A673 (cell line): ENCODE data around the gene IPCEF1.

Experiments used
- EZH2 ChIP-seq: fragments of 200-600 bp; sonication (generic); IDR thresholded peaks from 2 replicates; pipeline ENCODE4 v1.6.1; 2017; ENCODE audit warnings: borderline replicate concordance, low read depth, mild to moderate bottlenecking, mixed read lengths, antibody characterized with exemption, low read length; ENCODE audit not compliant: poor library complexity, severe bottlenecking
- TF ChIP-seq, protein P1 (sequence below): fragments of 300-800, 200-600 bp; sonication (generic); conservative IDR thresholded peaks from 2 replicates; pipeline ENCODE4 v1.5.1; 2017; ENCODE audit warnings: low read depth, mild to moderate bottlenecking, antibody characterized with exemption, low read length, moderate library complexity, mixed read lengths

- TF ChIP-seq, protein P1, sequence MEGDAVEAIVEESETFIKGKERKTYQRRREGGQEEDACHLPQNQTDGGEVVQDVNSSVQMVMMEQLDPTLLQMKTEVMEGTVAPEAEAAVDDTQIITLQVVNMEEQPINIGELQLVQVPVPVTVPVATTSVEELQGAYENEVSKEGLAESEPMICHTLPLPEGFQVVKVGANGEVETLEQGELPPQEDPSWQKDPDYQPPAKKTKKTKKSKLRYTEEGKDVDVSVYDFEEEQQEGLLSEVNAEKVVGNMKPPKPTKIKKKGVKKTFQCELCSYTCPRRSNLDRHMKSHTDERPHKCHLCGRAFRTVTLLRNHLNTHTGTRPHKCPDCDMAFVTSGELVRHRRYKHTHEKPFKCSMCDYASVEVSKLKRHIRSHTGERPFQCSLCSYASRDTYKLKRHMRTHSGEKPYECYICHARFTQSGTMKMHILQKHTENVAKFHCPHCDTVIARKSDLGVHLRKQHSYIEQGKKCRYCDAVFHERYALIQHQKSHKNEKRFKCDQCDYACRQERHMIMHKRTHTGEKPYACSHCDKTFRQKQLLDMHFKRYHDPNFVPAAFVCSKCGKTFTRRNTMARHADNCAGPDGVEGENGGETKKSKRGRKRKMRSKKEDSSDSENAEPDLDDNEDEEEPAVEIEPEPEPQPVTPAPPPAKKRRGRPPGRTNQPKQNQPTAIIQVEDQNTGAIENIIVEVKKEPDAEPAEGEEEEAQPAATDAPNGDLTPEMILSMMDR = no peak
- TF ChIP-seq EZH2 = no peak
Measured at GRCh38 chr6:154266560-154267099, 90.0 kb downstream of the IPCEF1 start.
